Endodermal cell (in vitro differentiated cells): ENCODE data around the gene MRGPRD. TPM values are rescaled to one million over a fixed set of nuclear protein-coding genes. Genes with fewer than 3 reads are reported as not detected.

Experiments used
- DNase-seq: peaks from one replicate; pipeline ENCODE4 v3.0.0-alpha.2; 2017
- H3K27ac ChIP-seq: 2 replicates; pipeline ENCODE4 v1.5.1; 2013; ENCODE audit warnings: mild to moderate bottlenecking, low read depth, low read length, moderate library complexity
- H3K27me3 ChIP-seq: 2 replicates; pipeline ENCODE4 v1.6.1; 2013; ENCODE audit warnings: mild to moderate bottlenecking, low read length, moderate library complexity; ENCODE audit not compliant: insufficient read depth, control insufficient read depth, poor library complexity, severe bottlenecking
- H3K36me3 ChIP-seq: 2 replicates; pipeline ENCODE4 v1.7.0; 2013; ENCODE audit warnings: mild to moderate bottlenecking, low read length, moderate library complexity; ENCODE audit not compliant: control insufficient read depth, insufficient read depth
- H3K4me1 ChIP-seq: one replicate; pipeline ENCODE4 v1.7.0; 2013; ENCODE audit warnings: low read length; ENCODE audit not compliant: control insufficient read depth, insufficient read depth
- H3K4me3 ChIP-seq: 2 replicates; pipeline ENCODE4 v1.5.1; 2013; ENCODE audit warnings: mild to moderate bottlenecking, low read length, moderate library complexity
- H3K9ac ChIP-seq: 2 replicates; pipeline ENCODE4 v1.6.1; 2013; ENCODE audit warnings: mild to moderate bottlenecking, low read length, moderate library complexity; ENCODE audit not compliant: poor library complexity, severe bottlenecking; ENCODE audit errors: extremely low read depth
- H3K9me3 ChIP-seq: 2 replicates; pipeline ENCODE4 v1.6.1; 2013; ENCODE audit warnings: mild to moderate bottlenecking, low read length, moderate library complexity; ENCODE audit not compliant: control insufficient read depth
- H3K27ac Mint-ChIP-seq: 2 replicates; pipeline ENCODE4 v1.8.0; 2020; ENCODE audit warnings: mixed read lengths
- H3K27me3 Mint-ChIP-seq: 2 replicates; pipeline ENCODE4 v1.8.0; 2021; ENCODE audit warnings: mild to moderate bottlenecking, mixed read lengths; ENCODE audit not compliant: insufficient read depth
- H3K36me3 Mint-ChIP-seq: 2 replicates; pipeline ENCODE4 v1.8.0; 2020; ENCODE audit warnings: low read depth, mixed read lengths
- H3K4me1 Mint-ChIP-seq: 2 replicates; pipeline ENCODE4 v1.8.0; 2020; ENCODE audit warnings: mixed read lengths
- H3K4me3 Mint-ChIP-seq: 2 replicates; pipeline ENCODE4 v1.8.0; 2020; ENCODE audit warnings: mild to moderate bottlenecking, moderate library complexity, mixed read lengths
- H3K9me3 Mint-ChIP-seq: 2 replicates; pipeline ENCODE4 v1.8.0; 2020; ENCODE audit warnings: mild to moderate bottlenecking, mixed read lengths
- WGBS, 2 experiments: methylation state at CpG; one replicate each; pipeline versions ENCODE4 v1.1.5 to v1.1.7; 2013; ENCODE audit warnings: missing lambda C conversion rate in 2 of 2, mixed read lengths in 1 of 2; ENCODE audit not compliant: insufficient coverage in 1 of 2, insufficient read length in 1 of 2; 5-methylcytosine and 5-hydroxymethylcytosine counted together
- total RNA-seq, 2 donors: library from RNA; stranded (reverse); fragmentation: NEBNext Ultra II Directional in 1 of 2; extraction: Animal tissue kit (Norgen Biotek cat#: 25700) in 1 of 2; gene quantifications; 2 replicates in 1 of 2; 3 replicates in 1 of 2; pipeline ENCODE4 v1.2.1, GENCODE V29; 2021
- TF ChIP-seq, protein P1 (sequence below): fragments of 200-600 bp; sonication (generic); conservative IDR thresholded peaks from 2 replicates; pipeline ENCODE4 v1.5.0; 2021; ENCODE audit warnings: antibody characterized with exemption, mild to moderate bottlenecking

Gene MRGPRD
- total RNA-seq, 2 donors from 2014 or later, result not detected

DNA sequence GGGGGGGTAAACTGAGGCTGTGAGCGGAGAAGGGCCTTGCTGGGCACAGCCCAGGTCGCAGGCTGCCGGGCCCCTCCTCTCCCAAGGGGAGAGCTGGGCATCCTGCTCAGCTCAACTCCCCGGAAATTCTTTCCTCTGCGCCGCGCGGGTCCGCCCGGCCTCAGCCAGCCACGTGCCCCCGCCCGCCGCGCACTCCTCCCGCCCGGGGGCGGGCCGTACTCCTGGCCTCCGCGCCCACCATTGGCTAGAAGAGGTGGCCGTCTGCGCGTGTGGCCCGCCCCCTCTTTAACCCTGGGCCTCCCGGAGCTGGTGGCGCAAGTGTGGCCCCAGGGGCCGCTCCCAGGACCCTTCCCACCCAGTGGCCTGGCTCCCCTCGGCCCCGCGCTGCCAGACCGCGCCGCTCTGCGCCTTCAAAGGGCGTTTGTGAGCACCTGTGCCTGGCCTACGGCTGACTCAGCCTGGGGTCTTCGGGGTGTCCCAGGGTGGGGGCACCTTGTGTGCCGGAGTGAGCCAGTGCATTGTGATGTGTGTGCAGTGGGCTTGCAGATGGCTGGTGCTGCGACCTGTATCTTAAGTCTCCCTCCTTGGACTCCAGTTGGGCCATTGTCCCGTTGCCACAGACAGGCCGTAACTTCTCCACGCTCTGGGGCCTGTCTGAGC is 30.3 kb upstream of the MRGPRD start:
- peak overlapping the region; percentile 45 for H3K4me3 ChIP-seq
- 17 to 20% methylated on average over 28 to 43 of the region's 43 CpGs for WGBS, 2 experiments
- peaks cover 35% of the 10 kb centered on the region for H3K4me1 Mint-ChIP-seq
- peak; percentile 90 for DNase-seq
- no peaks in the 10 kb centered on the region for H3K27me3 ChIP-seq
- H3K27me3 Mint-ChIP-seq, result peaks cover 12% of the 10 kb centered on the region
- no peaks in the 10 kb centered on the region for H3K9me3 ChIP-seq
- no peak overlapping the region for H3K9ac ChIP-seq
- TF ChIP-seq, protein P1, sequence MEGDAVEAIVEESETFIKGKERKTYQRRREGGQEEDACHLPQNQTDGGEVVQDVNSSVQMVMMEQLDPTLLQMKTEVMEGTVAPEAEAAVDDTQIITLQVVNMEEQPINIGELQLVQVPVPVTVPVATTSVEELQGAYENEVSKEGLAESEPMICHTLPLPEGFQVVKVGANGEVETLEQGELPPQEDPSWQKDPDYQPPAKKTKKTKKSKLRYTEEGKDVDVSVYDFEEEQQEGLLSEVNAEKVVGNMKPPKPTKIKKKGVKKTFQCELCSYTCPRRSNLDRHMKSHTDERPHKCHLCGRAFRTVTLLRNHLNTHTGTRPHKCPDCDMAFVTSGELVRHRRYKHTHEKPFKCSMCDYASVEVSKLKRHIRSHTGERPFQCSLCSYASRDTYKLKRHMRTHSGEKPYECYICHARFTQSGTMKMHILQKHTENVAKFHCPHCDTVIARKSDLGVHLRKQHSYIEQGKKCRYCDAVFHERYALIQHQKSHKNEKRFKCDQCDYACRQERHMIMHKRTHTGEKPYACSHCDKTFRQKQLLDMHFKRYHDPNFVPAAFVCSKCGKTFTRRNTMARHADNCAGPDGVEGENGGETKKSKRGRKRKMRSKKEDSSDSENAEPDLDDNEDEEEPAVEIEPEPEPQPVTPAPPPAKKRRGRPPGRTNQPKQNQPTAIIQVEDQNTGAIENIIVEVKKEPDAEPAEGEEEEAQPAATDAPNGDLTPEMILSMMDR, result no peak
- H3K27ac Mint-ChIP-seq, result no peak overlapping the region
- H3K4me1 ChIP-seq, result peaks cover 19% of the 10 kb centered on the region
- H3K27ac ChIP-seq, result no peak overlapping the region
- H3K36me3 Mint-ChIP-seq, result no peaks in the 10 kb centered on the region
- no peaks in the 10 kb centered on the region for H3K9me3 Mint-ChIP-seq
- H3K36me3 ChIP-seq, result no peaks in the 10 kb centered on the region
- H3K4me3 Mint-ChIP-seq, result peak overlapping the region; percentile 48

DNA sequence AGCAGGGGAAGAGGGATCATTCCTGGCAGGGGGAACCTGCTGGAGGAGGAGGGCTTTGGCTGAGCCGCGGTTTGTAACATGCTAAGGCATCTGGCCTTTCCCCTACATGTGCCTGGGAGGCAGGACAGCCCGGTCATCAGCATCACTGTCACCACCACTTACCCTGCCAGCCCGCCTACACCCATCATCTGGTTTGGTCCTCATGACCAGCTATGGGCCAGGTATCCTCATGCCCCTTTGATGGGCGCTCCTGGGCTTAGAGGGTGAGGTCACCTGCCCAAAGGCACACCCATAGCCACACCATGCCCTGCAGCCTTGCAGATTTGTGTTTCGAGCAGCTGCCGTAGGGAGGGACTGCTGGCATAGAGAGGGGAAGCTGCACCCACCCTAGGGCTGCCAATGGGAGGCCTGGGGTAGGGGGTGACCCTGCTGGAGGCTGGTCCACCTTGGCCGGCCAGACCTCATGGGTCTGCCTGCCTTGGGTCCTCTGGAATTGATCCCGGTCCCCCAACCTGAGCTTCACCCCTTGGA is 29.6 kb upstream of the MRGPRD start:
- H3K27ac Mint-ChIP-seq, result no peak overlapping the region
- peaks cover 35% of the 10 kb centered on the region for H3K4me1 Mint-ChIP-seq
- H3K9ac ChIP-seq, result no peak overlapping the region
- peaks cover 19% of the 10 kb centered on the region for H3K4me1 ChIP-seq
- H3K9me3 Mint-ChIP-seq, result no peaks in the 10 kb centered on the region
- no peak for DNase-seq
- no peak overlapping the region for H3K4me3 Mint-ChIP-seq
- WGBS, 2 experiments, result 59 to 85% methylated on average over 3 to 9 of the region's 9 CpGs
- TF ChIP-seq, protein P1, result no peak
- peak overlapping the region; percentile 45 for H3K4me3 ChIP-seq
- H3K36me3 ChIP-seq, result no peaks in the 10 kb centered on the region
- H3K27me3 Mint-ChIP-seq, result peaks cover 12% of the 10 kb centered on the region
- H3K36me3 Mint-ChIP-seq, result no peaks in the 10 kb centered on the region
- H3K9me3 ChIP-seq, result no peaks in the 10 kb centered on the region
- no peaks in the 10 kb centered on the region for H3K27me3 ChIP-seq
- no peak overlapping the region for H3K27ac ChIP-seq

DNA sequence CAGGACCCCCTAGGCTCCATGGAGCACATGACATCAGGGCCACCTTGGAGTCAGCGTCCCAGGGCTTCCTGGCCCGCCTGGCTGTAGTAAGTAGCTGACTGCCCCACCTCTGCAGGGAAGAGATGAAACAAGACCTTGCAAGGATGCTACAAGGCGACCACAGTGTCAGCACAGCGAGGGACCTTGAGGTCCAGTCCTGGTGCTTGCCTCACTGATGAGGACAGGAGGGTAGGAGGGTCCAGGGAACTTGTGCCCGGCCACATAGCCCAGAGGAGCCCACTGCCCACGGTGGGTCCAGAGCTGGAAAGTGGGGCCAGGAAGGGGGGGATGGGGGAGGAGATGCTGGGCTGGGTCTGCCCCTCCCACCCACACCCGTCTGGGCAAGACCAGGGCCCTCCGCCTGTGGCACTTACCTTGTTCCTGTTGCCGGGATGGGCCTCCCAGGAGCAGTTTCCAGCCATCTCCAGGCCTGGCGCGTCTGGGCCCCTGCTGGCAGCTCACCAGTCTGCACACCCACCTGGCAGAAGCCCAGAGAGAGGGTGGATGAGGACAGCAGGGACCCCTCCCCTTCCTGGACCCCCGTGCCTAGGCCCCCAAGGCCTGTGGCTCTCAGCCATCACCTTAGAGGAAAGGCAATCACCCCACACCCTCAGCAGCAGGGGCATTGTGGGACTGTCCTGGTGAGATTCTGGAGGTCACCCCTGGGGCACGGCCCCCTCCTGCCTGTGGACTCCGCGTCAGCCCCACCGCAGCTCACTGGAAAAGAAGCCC is 28.8 kb upstream of the MRGPRD start:
- H3K4me1 Mint-ChIP-seq, result peaks cover 33% of the 10 kb centered on the region
- H3K27ac Mint-ChIP-seq, result no peak overlapping the region
- Histone ChIP-seq H3K27me3 (no peaks in the 10 kb centered on the region), H3K36me3 (no peaks in the 10 kb centered on the region), H3K9ac (no peak overlapping the region), H3K4me3 (no peak overlapping the region), H3K9me3 (no peaks in the 10 kb centered on the region), H3K4me1 (peaks cover 22% of the 10 kb centered on the region), H3K27ac (no peak overlapping the region)
- no peaks in the 10 kb centered on the region for H3K36me3 Mint-ChIP-seq
- H3K9me3 Mint-ChIP-seq, result no peaks in the 10 kb centered on the region
- no peak overlapping the region for H3K4me3 Mint-ChIP-seq
- H3K27me3 Mint-ChIP-seq, result peaks cover 12% of the 10 kb centered on the region
- WGBS, 2 experiments, result 93 to 99% methylated on average over 8 to 16 of the region's 16 CpGs
- peak; percentile 44 for DNase-seq
- TF ChIP-seq, protein P1, result no peak
